HG03064 (cell line): ENCODE measurements around the gene GLTP.
"Not testable (repeated sequence)": the region's sequence is repeated elsewhere in the genome, so short reads cannot be mapped to it uniquely, and the experiment has no call there.

Experiments used
- ATAC-seq: cut with Tn5 transposase; IDR thresholded peaks from one replicate; pipeline ENCODE4 v1.9.1; 2021; ENCODE audit warnings: low read depth; ENCODE audit not compliant: unreplicated experiment

GLTP gene

GRCh38 chr12:109879351-109880042 lies 844 bp downstream of the GLTP start:
- ATAC-seq = no peak

GRCh38 chr12:109878749-109879148 lies 1.6 kb downstream of the GLTP start:
- no peak for ATAC-seq

GRCh38 chr12:109878247-109878625 lies 2.1 kb downstream of the GLTP start:
- ATAC-seq = no peak

- no peak for ATAC-seq
Observed at GRCh38 chr12:109877504-109878246, 2.7 kb downstream of the GLTP start.

GRCh38 chr12:109876406-109876805 lies 3.9 kb downstream of the GLTP start:
- ATAC-seq = no peak

GRCh38 chr12:109875572-109876131 lies 4.7 kb downstream of the GLTP start:
- no peak for ATAC-seq

GRCh38 chr12:109873653-109874052 lies 6.7 kb downstream of the GLTP start:
- no peak for ATAC-seq

- no peak for ATAC-seq
Observed at GRCh38 chr12:109871668-109872314, 8.6 kb downstream of the GLTP start.

- ATAC-seq = no peak
Observed at GRCh38 chr12:109870648-109871047, 9.7 kb downstream of the GLTP start.

- no peak for ATAC-seq
Observed at GRCh38 chr12:109868182-109869051, 11.9 kb downstream of the GLTP start.

GRCh38 chr12:109864916-109865315 lies 15.4 kb downstream of the GLTP start:
- ATAC-seq = no peak

- no peak for ATAC-seq
Observed at GRCh38 chr12:109863847-109864712, 16.3 kb downstream of the GLTP start.

GRCh38 chr12:109862491-109862890 lies 17.9 kb downstream of the GLTP start:
- ATAC-seq = not testable (repeated sequence)

- ATAC-seq = no peak
Observed at GRCh38 chr12:109861689-109862314, 18.5 kb downstream of the GLTP start.

GRCh38 chr12:109860977-109861376 lies 19.4 kb downstream of the GLTP start:
- ATAC-seq = no peak

- ATAC-seq = no peak
Observed at GRCh38 chr12:109858764-109859163, 21.6 kb downstream of the GLTP start.

- ATAC-seq = no peak
Observed at GRCh38 chr12:109857715-109858114, 22.6 kb downstream of the GLTP start.

- ATAC-seq = no peak
Observed at GRCh38 chr12:109855377-109855776, 25.0 kb downstream of the GLTP start.

- not testable (repeated sequence) for ATAC-seq
Observed at GRCh38 chr12:109850518-109850917, 29.8 kb downstream of the GLTP start.
